GM12878 (cell line): Measurements from ENCODE around the gene TGFB1. TPM values are rescaled to one million over a fixed set of nuclear protein-coding genes. Genes with fewer than 3 reads are reported as not detected.

ENCODE experiments used
- ATAC-seq: fragments of 200-7000 bp; cut with Tn5 transposase; 3 replicates; pipeline ENCODE4 v1.9.1; 2020; ENCODE audit warnings: mild to moderate bottlenecking, moderate library complexity
- BruUV-seq: library from RNA; stranded (reverse); fragments of 400-500 nt; replicated peaks from 2 replicates; lab custom pipeline; 2021; lab: Mats Ljungman, UMichigan
- CTCF ChIA-PET: fragments of 300-600 bp; sonication (Branson Sonifier 250); formaldehyde crosslinking; extraction: SDS; loops from one replicate; lab custom pipeline; 2021; ENCODE audit warnings: inconsistent platforms; lab: Yijun Ruan, JAX
- POLR2A ChIA-PET: fragments of 350-600 bp; formaldehyde crosslinking; extraction: SDS; loops from one replicate; lab custom pipeline; 2021; ENCODE audit warnings: inconsistent platforms; lab: Charles Lee
- RAD21 ChIA-PET: fragments of 300-600 bp; sonication (Branson Sonifier 250); formaldehyde crosslinking; loops from one replicate; lab custom pipeline; 2023; ENCODE audit warnings: antibody characterized with exemption; ENCODE audit not compliant: unreplicated experiment; lab: Charles Lee
- SMC1A ChIA-PET: fragments of 300-600 bp; sonication (Branson Sonifier 250); formaldehyde crosslinking; loops from one replicate; lab custom pipeline; 2023; ENCODE audit not compliant: unreplicated experiment, uncharacterized antibody; lab: Charles Lee
- DNase-seq: peaks from one replicate; pipeline ENCODE4 v3.0.0-alpha.2; 2011; ENCODE audit warnings: low read depth, low spot score
- FAIRE-seq: peaks from 3 replicates; lab custom pipeline; 2011; peaks lifted over from hg19 to GRCh38; lab: Jason Lieb, UNC
- H2AFZ ChIP-seq: 2 replicates; pipeline ENCODE4 v1.6.0; 2011; ENCODE audit warnings: low read depth, low read length, control low read depth; ENCODE audit not compliant: control insufficient read depth
- H3K27ac ChIP-seq: 2 replicates; pipeline ENCODE4 v1.5.1; 2011; ENCODE audit warnings: control low read depth; ENCODE audit not compliant: control insufficient read depth, insufficient read depth
- H3K27me3 ChIP-seq, 2 experiments: replicated peaks in 1 of 2; 2 replicates each; pipeline versions ENCODE4 v1.6.0 to v1.6.1; 2011; ENCODE audit warnings: low read length in 1 of 2; ENCODE audit not compliant: control insufficient read depth in 2 of 2, insufficient read depth in 2 of 2
- H3K36me3 ChIP-seq, 2 experiments: 2 replicates each; pipeline ENCODE4 v1.5.1; 2011; ENCODE audit warnings: low read length in 1 of 2; ENCODE audit not compliant: control insufficient read depth in 2 of 2, insufficient read depth in 2 of 2
- H3K4me1 ChIP-seq: 2 replicates; pipeline ENCODE4 v1.6.1; 2011; ENCODE audit warnings: mild to moderate bottlenecking, low read length, moderate library complexity, mixed read lengths; ENCODE audit not compliant: control insufficient read depth, insufficient read depth
- H3K4me2 ChIP-seq: 2 replicates; pipeline ENCODE4 v1.6.0; 2011; ENCODE audit warnings: control low read depth; ENCODE audit not compliant: control insufficient read depth, insufficient read depth
- H3K4me3 ChIP-seq: fragments of 200-600 bp; sonication (generic); 2 replicates; pipeline ENCODE4 v1.5.1; 2016
- H3K79me2 ChIP-seq: 2 replicates; pipeline ENCODE4 v1.6.0; 2011; ENCODE audit warnings: low read length; ENCODE audit not compliant: control insufficient read depth, insufficient read depth
- H3K9ac ChIP-seq: 2 replicates; pipeline ENCODE4 v1.8.0; 2011; ENCODE audit warnings: low read length, control low read depth, mixed read lengths; ENCODE audit not compliant: control insufficient read depth, insufficient read depth
- H3K9me3 ChIP-seq: replicated peaks from 3 replicates; pipeline ENCODE4 v1.5.1; 2011; ENCODE audit warnings: mild to moderate bottlenecking, low read length; ENCODE audit not compliant: control insufficient read depth, insufficient read depth
- H4K20me1 ChIP-seq: 2 replicates; pipeline ENCODE4 v1.6.0; 2011; ENCODE audit not compliant: control insufficient read depth, insufficient read depth
- BHLHE40 ChIP-seq, 2 experiments: fragments of 450-650 bp in 1 of 2; IDR thresholded peaks; 2 replicates each; pipeline ENCODE4 v1.6.1; 2011 to 2017; ENCODE audit warnings: low read depth in 2 of 2, borderline replicate concordance in 1 of 2, improper control_type of control experiment in 1 of 2, low read length in 1 of 2, mild to moderate bottlenecking in 1 of 2
- GATAD2B ChIP-seq: fragments of 450-650 bp; conservative IDR thresholded peaks from 2 replicates; pipeline ENCODE4 v1.6.1; 2017; ENCODE audit warnings: low read depth, mild to moderate bottlenecking, moderate library complexity
- IKZF2 ChIP-seq, 2 experiments: fragments of 450-650 bp; IDR thresholded peaks; 2 replicates each; pipeline ENCODE4 v1.6.1; 2017; ENCODE audit warnings: mild to moderate bottlenecking in 2 of 2, moderate library complexity in 2 of 2
- IRF4 ChIP-seq: IDR thresholded peaks from 2 replicates; pipeline ENCODE4 v1.6.1; 2011; ENCODE audit warnings: low read depth, low read length
- NBN ChIP-seq: fragments of 450-650 bp; IDR thresholded peaks from 2 replicates; pipeline ENCODE4 v1.6.1; 2016
- POU2F2 ChIP-seq: IDR thresholded peaks from 3 replicates; pipeline ENCODE4 v1.6.1; 2011; ENCODE audit warnings: low read depth, mild to moderate bottlenecking, low read length, borderline replicate concordance
- RB1 ChIP-seq: fragments of 450-650 bp; formaldehyde crosslinking; IDR thresholded peaks from 2 replicates; pipeline ENCODE4 v1.6.1; 2017; ENCODE audit warnings: mild to moderate bottlenecking, borderline replicate concordance
- RFX5 ChIP-seq: IDR thresholded peaks from 2 replicates; pipeline ENCODE4 v1.6.1; 2011; ENCODE audit warnings: low read depth, low read length, improper control_type of control experiment
- SIX5 ChIP-seq: IDR thresholded peaks from 2 replicates; pipeline ENCODE4 v1.6.1; 2011; ENCODE audit warnings: mild to moderate bottlenecking, low read depth, low read length, moderate library complexity; ENCODE audit not compliant: severe bottlenecking
- SRF ChIP-seq, 2 experiments: IDR thresholded peaks; 2 replicates each; pipeline ENCODE4 v1.6.1; 2011; ENCODE audit warnings: low read depth in 2 of 2, low read length in 2 of 2, mild to moderate bottlenecking in 1 of 2, moderate library complexity in 1 of 2
- TAF1 ChIP-seq: IDR thresholded peaks from 2 replicates; pipeline ENCODE4 v1.6.1; 2011; ENCODE audit warnings: mild to moderate bottlenecking, low read depth, low read length, borderline replicate concordance
- ZBTB4 ChIP-seq: fragments of 450-650 bp; formaldehyde crosslinking; IDR thresholded peaks from 2 replicates; pipeline ENCODE4 v1.4.0; 2022; ENCODE audit warnings: mild to moderate bottlenecking, moderate library complexity
- WGBS: methylation state at CpG from one replicate; pipeline ENCODE4 v1.1.6; 2016; ENCODE audit warnings: low lambda C conversion rate; ENCODE audit not compliant: insufficient replicate concordance, insufficient coverage; ENCODE audit errors: missing lambda C conversion rate; 5-methylcytosine and 5-hydroxymethylcytosine counted together
- in situ Hi-C: fragments of 300-500 bp; cut with MboI; formaldehyde crosslinking; loops from 9 replicates; pipeline ENCODE4 v1.14.3; 2018; ENCODE audit warnings: mixed read lengths
- intact Hi-C: fragments of 100-400 bp; cut with micrococcal nuclease; formaldehyde crosslinking; loops from one replicate; pipeline ENCODE4 v1.14.2; 2022; ENCODE audit not compliant: unreplicated experiment
- polyA plus RNA-seq, 11 experiments: library from polyadenylated mRNA; depleted of rRNA in 4 of 11; unstranded in 6 of 11; stranded (reverse) in 5 of 11; fragments of >200 nt; fragmentation: Nextera tagmentation in 4 of 11; fragmentation: Illumina TruSeq in 1 of 11; extraction: Ambion mirVana in 4 of 11; extraction: Trizol in 1 of 11; gene quantifications; 1 replicate in 1 of 11; 2 replicates in 10 of 11; pipeline versions ENCODE4 v1.2.1 to v1.2.3, GENCODE V29; 2011 to 2016; ENCODE audit warnings: inconsistent platforms in 2 of 11, missing spikeins in 2 of 11, low read depth in 1 of 11
- total RNA-seq, 4 experiments: library from RNA; depleted of rRNA in 3 of 4; stranded (reverse); fragments of >200 nt in 3 of 4; fragmentation: Illumina TruSeq in 1 of 4; extraction: Trizol in 1 of 4; gene quantifications; 2 replicates each; pipeline versions ENCODE4 v1.2.1 to v1.2.3, GENCODE V29; 2013 to 2021
- TF ChIP-seq, protein P1 (sequence below): fragments of 450-650 bp; IDR thresholded peaks from 2 replicates; pipeline ENCODE4 v1.6.1; 2014; ENCODE audit warnings: mild to moderate bottlenecking

TGFB1 gene
- total and polyA plus RNA-seq, 10 of the 15 experiments (the other 5 are each of a cell fraction or from before 2014, with no cell fraction given): 0.23 to 120 (median 10.9) TPM

DNA sequence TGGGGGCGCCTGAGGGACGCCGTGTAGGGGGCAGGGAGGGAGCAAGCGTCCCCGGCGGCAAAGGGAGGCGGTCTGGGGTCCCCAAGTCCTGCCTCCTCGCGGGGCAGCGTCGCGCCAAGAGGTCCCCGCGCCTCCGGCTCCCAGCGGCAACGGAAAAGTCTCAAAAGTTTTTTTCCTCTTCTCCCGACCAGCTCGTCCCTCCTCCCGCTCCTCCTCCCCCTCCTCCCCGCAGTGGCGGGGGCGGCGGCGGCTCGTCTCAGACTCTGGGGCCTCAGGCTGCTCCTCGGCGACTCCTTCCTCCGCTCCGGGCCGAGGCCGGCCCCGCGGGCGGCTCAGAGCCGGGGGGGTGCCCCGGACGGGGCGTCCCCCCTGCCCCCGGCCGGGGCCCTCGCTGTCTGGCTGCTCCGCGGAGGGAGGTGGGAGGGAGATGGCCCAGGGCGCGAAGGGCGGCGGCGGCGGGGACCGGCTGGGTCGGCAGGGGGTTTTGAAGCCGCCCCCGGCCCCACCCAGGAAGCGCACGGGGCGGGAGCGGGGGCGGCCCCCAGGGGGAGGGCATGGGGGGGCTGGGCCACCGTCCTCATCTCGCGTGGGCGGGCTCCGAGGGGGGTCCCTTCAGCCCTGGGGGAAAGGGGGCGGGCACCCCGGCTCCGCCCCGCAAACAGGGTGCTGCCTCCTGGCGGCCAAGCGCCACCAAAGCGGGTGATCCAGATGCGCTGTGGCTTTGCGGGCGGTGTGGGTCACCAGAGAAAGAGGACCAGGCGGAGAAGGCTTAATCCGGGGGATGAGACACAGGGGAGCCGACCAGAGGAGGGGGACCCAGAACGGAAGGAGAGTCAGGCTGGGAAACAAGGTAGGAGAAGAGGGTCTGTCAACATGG is at the start of gene TGFB1 (continued):
- TF ChIP-seq, protein P1, sequence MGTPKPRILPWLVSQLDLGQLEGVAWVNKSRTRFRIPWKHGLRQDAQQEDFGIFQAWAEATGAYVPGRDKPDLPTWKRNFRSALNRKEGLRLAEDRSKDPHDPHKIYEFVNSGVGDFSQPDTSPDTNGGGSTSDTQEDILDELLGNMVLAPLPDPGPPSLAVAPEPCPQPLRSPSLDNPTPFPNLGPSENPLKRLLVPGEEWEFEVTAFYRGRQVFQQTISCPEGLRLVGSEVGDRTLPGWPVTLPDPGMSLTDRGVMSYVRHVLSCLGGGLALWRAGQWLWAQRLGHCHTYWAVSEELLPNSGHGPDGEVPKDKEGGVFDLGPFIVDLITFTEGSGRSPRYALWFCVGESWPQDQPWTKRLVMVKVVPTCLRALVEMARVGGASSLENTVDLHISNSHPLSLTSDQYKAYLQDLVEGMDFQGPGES: 0 out of 2 replicates have a peak, but pooled peaks have one; percentile 36
- no peak; the same call in 1 of the 2 replicates for TF ChIP-seq RB1
- TF ChIP-seq IKZF2 (IDR thresholded peaks at IDR 0.05): peak; percentile 31 to 46
- peak; percentile 83 for TF ChIP-seq GATAD2B
- TF ChIP-seq POU2F2: 0 out of 3 replicates have a peak, but pooled peaks have one; percentile 3
- TF ChIP-seq TAF1: peak; percentile 66; the same call in 1 of the 2 replicates
- peak; percentile 77 for TF ChIP-seq NBN
- peak; percentile 62 to 68; a peak in 3 of 4 replicates for TF ChIP-seq BHLHE40 (IDR thresholded peaks at IDR 0.05; ENCODE audit: borderline replicate concordance in 1 of 2, low read depth in 2 of 2, low read length in 1 of 2)

DNA sequence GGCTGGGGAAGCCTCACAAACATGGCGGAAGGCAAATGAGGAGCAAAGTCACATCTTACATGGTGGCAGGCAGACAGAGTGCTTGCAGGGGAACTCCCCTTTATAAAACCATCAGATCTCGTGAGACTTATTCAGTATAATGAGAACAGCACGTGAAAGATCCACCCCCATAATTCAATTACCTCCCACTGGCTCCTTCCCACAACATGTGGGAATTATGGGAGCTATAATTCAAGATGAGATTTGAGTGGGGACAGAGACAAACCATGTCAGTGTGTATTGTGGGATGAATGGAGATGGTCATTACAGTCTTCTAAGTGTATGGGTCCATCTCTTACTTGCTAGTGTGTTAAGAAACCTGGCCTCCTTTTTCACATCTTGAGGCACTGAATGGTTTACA is 48.3 kb upstream of the TGFB1 start:
- no peak overlapping the region for H3K4me3 ChIP-seq
- no peaks in the 10 kb centered on the region for H3K9me3 ChIP-seq
- no peaks in the 10 kb centered on the region; a peak in 1 of 4 replicates for H3K36me3 ChIP-seq
- SMC1A ChIA-PET: no interaction called here
- no peak overlapping the region for H3K4me2 ChIP-seq
- H3K79me2 ChIP-seq: peaks cover 26% of the 10 kb centered on the region
- no peak overlapping the region for H3K9ac ChIP-seq
- H4K20me1 ChIP-seq: no peaks in the 10 kb centered on the region
- H2AFZ ChIP-seq: no peak overlapping the region
- BruUV-seq: no TSS peak
- no peak for FAIRE-seq
- H3K27ac ChIP-seq: no peak overlapping the region
- in situ Hi-C loops (no loop called here), intact Hi-C loops (no loop called here)
- WGBS: 54% methylated on average over 3 of the region's 3 CpGs
- no peaks in the 10 kb centered on the region for H3K27me3 ChIP-seq
- POLR2A ChIA-PET: interaction anchor here (1.0 kb wide), 1 partner anchor 22 kb away, joined by 3 read pairs; no protein-coding TSS in a partner anchor
- no peak for DNase-seq
- no peaks in the 10 kb centered on the region for H3K4me1 ChIP-seq
- CTCF ChIA-PET: interaction anchor here (1.0 kb wide), 1 partner anchor 47 kb away, joined by 3 read pairs; no protein-coding TSS in a partner anchor
- ATAC-seq: no peak
- RAD21 ChIA-PET: no interaction called here
- TF ChIP-seq SIX5 (no peak), SRF (IDR thresholded peaks at IDR 0.05; ENCODE audit: low read depth in 2 of 2, low read length in 2 of 2) (no peak), RFX5 (no peak), ZBTB4 (CRISPR knock-in tag) (no peak), IRF4 (no peak), POU2F2 (no peak)
